Astrocyte (in vitro differentiated cells and primary cell): ENCODE results near the gene IDUA. TPM values are rescaled to one million over a fixed set of nuclear protein-coding genes. Genes with fewer than 3 reads are reported as not detected.

Source experiments
- DNase-seq: peaks from one replicate; pipeline ENCODE4 v3.0.0-alpha.2; 2010; ENCODE audit warnings: low read depth
- FAIRE-seq: peaks from 2 replicates; lab custom pipeline; 2011; peaks lifted over from hg19 to GRCh38; lab: Jason Lieb, UNC
- H2AFZ ChIP-seq: 2 replicates; pipeline ENCODE4 v1.6.0; 2012; ENCODE audit warnings: low read depth, low read length, inconsistent platforms
- H3K27ac ChIP-seq: 2 replicates; pipeline ENCODE4 v1.5.1; 2011; ENCODE audit warnings: low read depth, low read length, inconsistent platforms
- H3K27me3 ChIP-seq: 2 replicates; pipeline ENCODE4 v1.6.0; 2011; ENCODE audit warnings: low read length, inconsistent platforms; ENCODE audit not compliant: insufficient read depth
- H3K36me3 ChIP-seq: 2 replicates; pipeline ENCODE4 v1.5.1; 2011; ENCODE audit warnings: low read length, inconsistent platforms; ENCODE audit not compliant: insufficient read depth
- H3K4me1 ChIP-seq: 2 replicates; pipeline ENCODE4 v1.5.1; 2011; ENCODE audit warnings: low read length, inconsistent platforms; ENCODE audit not compliant: insufficient read depth
- H3K4me2 ChIP-seq: 2 replicates; pipeline ENCODE4 v1.6.0; 2012; ENCODE audit warnings: low read length, inconsistent platforms
- H3K4me3 ChIP-seq: 2 replicates; pipeline ENCODE4 v1.5.1; 2011; ENCODE audit warnings: low read depth, mild to moderate bottlenecking, low read length, inconsistent platforms; ENCODE audit not compliant: insufficient read depth
- H3K79me2 ChIP-seq: 2 replicates; pipeline ENCODE4 v1.6.0; 2012; ENCODE audit warnings: mild to moderate bottlenecking, low read length, inconsistent platforms; ENCODE audit not compliant: insufficient read depth
- H3K9ac ChIP-seq: 2 replicates; pipeline ENCODE4 v1.6.0; 2012; ENCODE audit warnings: mild to moderate bottlenecking, low read length, inconsistent platforms
- H3K9me3 ChIP-seq: 2 replicates; pipeline ENCODE4 v1.5.1; 2012; ENCODE audit warnings: low read depth, mild to moderate bottlenecking, low read length, inconsistent platforms; ENCODE audit not compliant: insufficient read depth
- H4K20me1 ChIP-seq: 2 replicates; pipeline ENCODE4 v1.6.0; 2012; ENCODE audit warnings: low read length, inconsistent platforms; ENCODE audit not compliant: insufficient read depth
- H3K27ac Mint-ChIP-seq: one replicate; pipeline ENCODE4 v1.8.0; 2021; ENCODE audit warnings: mild to moderate bottlenecking, mixed read lengths; ENCODE audit not compliant: unreplicated experiment
- H3K27me3 Mint-ChIP-seq: one replicate; pipeline ENCODE4 v1.8.0; 2021; ENCODE audit warnings: low read depth, mixed read lengths; ENCODE audit not compliant: unreplicated experiment
- H3K36me3 Mint-ChIP-seq: one replicate; pipeline ENCODE4 v1.8.0; 2021; ENCODE audit warnings: low read depth, mixed read lengths; ENCODE audit not compliant: unreplicated experiment
- H3K4me1 Mint-ChIP-seq: one replicate; pipeline ENCODE4 v1.8.0; 2021; ENCODE audit warnings: low read depth, mixed read lengths; ENCODE audit not compliant: unreplicated experiment
- H3K4me3 Mint-ChIP-seq: one replicate; pipeline ENCODE4 v1.8.0; 2021; ENCODE audit warnings: mild to moderate bottlenecking, moderate library complexity, mixed read lengths; ENCODE audit not compliant: unreplicated experiment
- H3K9me3 Mint-ChIP-seq: one replicate; pipeline ENCODE4 v1.8.0; 2021; ENCODE audit warnings: mild to moderate bottlenecking, mixed read lengths; ENCODE audit not compliant: unreplicated experiment
- CTCF ChIP-seq: IDR thresholded peaks from 2 replicates; pipeline ENCODE4 v1.5.1; 2011; ENCODE audit warnings: low read depth, mild to moderate bottlenecking, inconsistent platforms, low read length, moderate library complexity; ENCODE audit not compliant: insufficient read depth
- EZH2 ChIP-seq: IDR thresholded peaks from 2 replicates; pipeline ENCODE4 v1.6.1; 2012; ENCODE audit warnings: mild to moderate bottlenecking, low read length, inconsistent platforms; ENCODE audit not compliant: insufficient read depth
- total RNA-seq: library from RNA; stranded (reverse); gene quantifications from 2 replicates; pipeline ENCODE4 v1.2.1, GENCODE V29; 2021

Gene IDUA
- total RNA-seq, 1 donor from 2014 or later, result 20.5 TPM

DNA sequence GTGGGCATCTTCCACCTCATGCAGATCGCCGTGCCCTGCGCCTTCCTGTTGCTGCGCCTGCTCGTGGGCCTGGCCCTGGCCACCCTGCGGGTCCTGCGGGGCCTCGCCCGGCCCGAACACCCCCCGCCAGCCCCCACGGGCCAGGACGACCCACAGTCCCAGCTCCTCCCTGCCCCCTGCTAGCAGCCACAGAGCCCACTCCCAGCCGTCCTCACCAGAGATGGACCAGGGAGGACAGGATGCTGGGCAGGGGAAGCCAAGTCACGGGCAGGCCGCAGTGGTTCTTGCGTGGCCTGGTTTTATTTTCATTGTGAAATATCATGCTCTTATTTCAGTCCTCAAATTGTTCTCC is 28.6 kb upstream of the IDUA start:
- H3K9ac ChIP-seq, result no peak overlapping the region
- H3K27ac ChIP-seq, result no peak overlapping the region
- no peak overlapping the region for H3K4me3 ChIP-seq
- no peak overlapping the region for H2AFZ ChIP-seq
- H3K27me3 ChIP-seq, result no peaks in the 10 kb centered on the region
- FAIRE-seq (no peak), DNase-seq (no peak)
- no peak for TF ChIP-seq CTCF
- TF ChIP-seq EZH2, result no peak
- no peak overlapping the region for H3K4me2 ChIP-seq
- H3K36me3 ChIP-seq, result no peaks in the 10 kb centered on the region
- H3K79me2 ChIP-seq, result no peaks in the 10 kb centered on the region
- Mint-ChIP-seq H3K9me3 (no peaks in the 10 kb centered on the region), H3K4me3 (no peak overlapping the region), H3K27ac (no peak overlapping the region), H3K4me1 (no peaks in the 10 kb centered on the region), H3K27me3 (no peaks in the 10 kb centered on the region), H3K36me3 (peaks cover 9% of the 10 kb centered on the region)
- H3K4me1 ChIP-seq, result no peaks in the 10 kb centered on the region
- H3K9me3 ChIP-seq, result no peaks in the 10 kb centered on the region
- H4K20me1 ChIP-seq, result no peaks in the 10 kb centered on the region

GRCh38 chr4:958696-959337 is 28.0 kb upstream of the IDUA start:
- Mint-ChIP-seq H3K27me3 (no peaks in the 10 kb centered on the region), H3K4me3 (no peak overlapping the region), H3K27ac (no peak overlapping the region), H3K4me1 (no peaks in the 10 kb centered on the region), H3K9me3 (no peaks in the 10 kb centered on the region), H3K36me3 (peaks cover 9% of the 10 kb centered on the region)
- Histone ChIP-seq H3K79me2 (no peaks in the 10 kb centered on the region), H3K27me3 (no peaks in the 10 kb centered on the region), H3K9me3 (no peaks in the 10 kb centered on the region), H2AFZ (no peak overlapping the region), H4K20me1 (no peaks in the 10 kb centered on the region), H3K36me3 (no peaks in the 10 kb centered on the region), H3K4me2 (no peak overlapping the region), H3K4me3 (no peak overlapping the region), H3K9ac (no peak overlapping the region), H3K4me1 (no peaks in the 10 kb centered on the region), H3K27ac (no peak overlapping the region)
- DNase-seq (no peak), FAIRE-seq (no peak)
- TF ChIP-seq CTCF (no peak), EZH2 (no peak)

DNA sequence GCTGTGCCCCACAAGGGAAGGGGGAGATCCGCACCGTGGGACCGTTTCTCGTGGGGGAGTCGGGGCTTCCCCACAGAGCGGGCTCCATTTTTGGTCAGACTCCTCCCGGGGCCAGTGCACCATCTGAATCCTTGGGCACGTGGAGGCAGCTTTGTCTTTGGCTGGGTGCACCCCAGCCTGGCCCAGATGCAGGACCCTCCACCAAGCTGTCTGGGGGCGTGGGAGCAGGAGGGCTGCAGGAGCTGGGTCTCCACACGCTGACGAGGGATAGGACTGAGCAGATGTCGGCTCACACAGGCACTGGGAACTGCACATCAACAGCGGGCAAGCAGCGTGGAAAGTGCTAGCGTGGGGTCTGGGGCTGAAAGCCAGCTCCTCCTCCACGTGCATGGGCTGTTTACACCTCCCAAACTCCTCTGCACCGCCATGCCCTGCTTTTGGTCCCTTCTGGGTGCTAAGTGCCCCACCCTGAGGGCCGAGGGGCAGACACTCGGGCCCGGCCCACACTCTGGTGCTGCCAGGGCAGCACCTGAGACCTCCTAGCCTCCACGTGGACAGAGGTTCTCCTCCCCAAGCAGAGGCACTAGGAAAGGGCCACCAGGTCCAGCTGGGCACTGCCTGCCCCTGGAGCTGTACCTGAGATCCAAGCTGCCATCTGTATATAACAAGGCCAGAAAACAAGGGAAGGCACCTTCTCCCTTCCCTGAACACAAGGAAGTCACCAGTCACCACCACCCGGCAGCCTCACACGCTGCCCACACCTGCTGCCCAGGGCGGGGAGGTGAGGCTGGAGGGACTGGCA is 27.3 kb upstream of the IDUA start:
- TF ChIP-seq EZH2 (no peak), CTCF (no peak)
- Histone ChIP-seq H3K79me2 (no peaks in the 10 kb centered on the region), H3K36me3 (no peaks in the 10 kb centered on the region), H3K4me3 (no peak overlapping the region), H4K20me1 (no peaks in the 10 kb centered on the region), H3K9ac (no peak overlapping the region), H3K4me2 (no peak overlapping the region), H3K9me3 (no peaks in the 10 kb centered on the region), H3K27ac (no peak overlapping the region), H3K27me3 (no peaks in the 10 kb centered on the region), H2AFZ (no peak overlapping the region), H3K4me1 (no peaks in the 10 kb centered on the region)
- no peak for FAIRE-seq
- H3K9me3 Mint-ChIP-seq, result no peaks in the 10 kb centered on the region
- peaks cover 4% of the 10 kb centered on the region for H3K36me3 Mint-ChIP-seq
- no peak overlapping the region for H3K4me3 Mint-ChIP-seq
- H3K27me3 Mint-ChIP-seq, result no peaks in the 10 kb centered on the region
- no peak overlapping the region for H3K27ac Mint-ChIP-seq
- H3K4me1 Mint-ChIP-seq, result no peaks in the 10 kb centered on the region
- DNase-seq, result no peak
